Measurements from ENCODE around the gene TRPC4. TPM values are rescaled to one million over a fixed set of nuclear protein-coding genes. Genes with fewer than 3 reads are reported as not detected.

The TRPC4 gene
- polyA plus RNA-seq, 1 experiment = 1.8 TPM

- Histone ChIP-seq H3K9me3 (ENCODE audit: control insufficient read depth, insufficient read depth, low read length) (no peaks in the 10 kb centered on the region), H3K27ac (ENCODE audit: low read depth, low read length) (no peak overlapping the region), H3K27me3 (ENCODE audit: control insufficient read depth, insufficient read depth, low read length) (no peaks in the 10 kb centered on the region), H3K4me3 (ENCODE audit: low read depth, low read length) (no peak overlapping the region)
- ChIA-PET POLR2A (no interaction called here), CTCF (no interaction called here)
- DNase-seq (ENCODE audit: low read depth, low spot score) = no peak
- TF ChIP-seq, protein P1, sequence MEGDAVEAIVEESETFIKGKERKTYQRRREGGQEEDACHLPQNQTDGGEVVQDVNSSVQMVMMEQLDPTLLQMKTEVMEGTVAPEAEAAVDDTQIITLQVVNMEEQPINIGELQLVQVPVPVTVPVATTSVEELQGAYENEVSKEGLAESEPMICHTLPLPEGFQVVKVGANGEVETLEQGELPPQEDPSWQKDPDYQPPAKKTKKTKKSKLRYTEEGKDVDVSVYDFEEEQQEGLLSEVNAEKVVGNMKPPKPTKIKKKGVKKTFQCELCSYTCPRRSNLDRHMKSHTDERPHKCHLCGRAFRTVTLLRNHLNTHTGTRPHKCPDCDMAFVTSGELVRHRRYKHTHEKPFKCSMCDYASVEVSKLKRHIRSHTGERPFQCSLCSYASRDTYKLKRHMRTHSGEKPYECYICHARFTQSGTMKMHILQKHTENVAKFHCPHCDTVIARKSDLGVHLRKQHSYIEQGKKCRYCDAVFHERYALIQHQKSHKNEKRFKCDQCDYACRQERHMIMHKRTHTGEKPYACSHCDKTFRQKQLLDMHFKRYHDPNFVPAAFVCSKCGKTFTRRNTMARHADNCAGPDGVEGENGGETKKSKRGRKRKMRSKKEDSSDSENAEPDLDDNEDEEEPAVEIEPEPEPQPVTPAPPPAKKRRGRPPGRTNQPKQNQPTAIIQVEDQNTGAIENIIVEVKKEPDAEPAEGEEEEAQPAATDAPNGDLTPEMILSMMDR (IDR thresholded peaks at IDR 0.05; ENCODE audit: low read depth, low read length) = no peak
Observed at GRCh38 chr13:37587236-37587635, 282.3 kb downstream of the TRPC4 start.

Small RNA genes lying within 50 kb of the gene (small RNA-seq; reads per million reads assigned to genes)
- not detected for gene RNA5SP26 (ENCODE audit: insufficient read length, low read depth)
